ENCODE data around the gene DUSP10. TPM values are rescaled to one million over a fixed set of nuclear protein-coding genes. Genes with fewer than 3 reads are reported as not detected.

DUSP10 gene
- total RNA-seq, 1 experiment from 2014 or later: 1.7 TPM

DNA sequence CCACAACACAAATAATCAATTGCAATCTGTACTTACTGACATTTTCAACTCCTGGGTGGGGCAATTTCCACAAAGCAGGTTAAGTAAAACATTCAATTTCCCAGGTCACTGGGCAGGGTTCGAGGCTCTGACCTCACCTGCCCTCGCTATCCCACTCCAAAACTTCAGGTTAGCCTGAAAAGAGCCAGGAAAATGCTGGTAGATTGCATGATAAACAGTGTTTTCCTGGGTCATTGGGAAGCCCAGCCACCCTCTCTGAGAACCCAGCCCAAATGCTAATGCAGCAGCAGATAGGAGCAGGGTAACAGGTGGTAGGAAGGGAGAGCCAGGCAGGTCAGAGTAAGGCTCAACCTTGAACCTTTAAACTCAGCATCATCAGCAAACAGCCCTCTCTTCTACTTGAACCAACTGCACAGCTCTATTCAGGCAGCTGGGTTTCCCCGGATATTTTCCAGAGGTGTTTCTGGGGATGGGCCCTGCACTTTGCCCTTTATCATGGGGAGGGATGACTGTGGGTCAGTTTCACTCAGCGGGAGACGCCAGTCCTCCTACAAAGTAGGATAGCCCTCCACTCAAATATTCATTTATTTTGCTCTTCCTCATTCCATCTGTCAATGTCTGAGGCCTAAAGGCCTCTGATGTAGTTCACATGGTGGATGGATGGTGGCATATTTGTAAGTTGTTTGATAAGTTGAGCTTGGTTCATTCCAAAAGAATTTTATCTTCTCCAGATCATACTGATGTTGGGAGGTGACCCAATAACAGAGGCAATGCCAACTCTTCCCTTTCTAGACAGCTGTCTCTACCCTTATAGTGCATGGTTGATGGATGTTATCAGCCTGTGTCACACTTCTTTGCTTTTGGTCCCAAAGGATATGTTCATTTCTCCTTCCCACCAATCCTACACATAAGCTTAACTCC is 65.7 kb downstream of the DUSP10 start (continued):
- TF ChIP-seq, protein P1, sequence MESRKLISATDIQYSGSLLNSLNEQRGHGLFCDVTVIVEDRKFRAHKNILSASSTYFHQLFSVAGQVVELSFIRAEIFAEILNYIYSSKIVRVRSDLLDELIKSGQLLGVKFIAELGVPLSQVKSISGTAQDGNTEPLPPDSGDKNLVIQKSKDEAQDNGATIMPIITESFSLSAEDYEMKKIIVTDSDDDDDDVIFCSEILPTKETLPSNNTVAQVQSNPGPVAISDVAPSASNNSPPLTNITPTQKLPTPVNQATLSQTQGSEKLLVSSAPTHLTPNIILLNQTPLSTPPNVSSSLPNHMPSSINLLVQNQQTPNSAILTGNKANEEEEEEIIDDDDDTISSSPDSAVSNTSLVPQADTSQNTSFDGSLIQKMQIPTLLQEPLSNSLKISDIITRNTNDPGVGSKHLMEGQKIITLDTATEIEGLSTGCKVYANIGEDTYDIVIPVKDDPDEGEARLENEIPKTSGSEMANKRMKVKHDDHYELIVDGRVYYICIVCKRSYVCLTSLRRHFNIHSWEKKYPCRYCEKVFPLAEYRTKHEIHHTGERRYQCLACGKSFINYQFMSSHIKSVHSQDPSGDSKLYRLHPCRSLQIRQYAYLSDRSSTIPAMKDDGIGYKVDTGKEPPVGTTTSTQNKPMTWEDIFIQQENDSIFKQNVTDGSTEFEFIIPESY (IDR thresholded peaks at IDR 0.05; ENCODE audit: extremely low read depth, insufficient replicate concordance, low read length): no peak
- TF ChIP-seq SP1 (IDR thresholded peaks at IDR 0.05; ENCODE audit: low read depth): no peak

DNA sequence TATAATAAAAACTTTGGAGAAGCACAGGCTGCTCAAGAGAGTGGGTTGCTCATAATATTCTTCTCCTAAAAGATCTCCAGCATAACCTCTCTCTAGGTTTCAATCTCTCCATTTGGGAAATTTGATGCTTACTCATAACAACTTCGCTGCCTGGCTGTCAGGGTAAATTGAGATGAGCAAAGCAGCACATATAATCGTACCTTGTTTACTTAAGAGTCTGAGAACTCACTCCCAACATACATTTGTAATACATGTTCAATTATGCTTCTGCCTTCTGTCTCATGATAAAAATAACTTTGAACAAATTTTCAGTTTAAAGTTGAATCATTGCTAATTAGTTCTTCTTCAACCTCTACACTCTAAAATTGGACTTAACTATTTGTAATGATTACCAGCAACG is 68.9 kb downstream of the DUSP10 start:
- Histone ChIP-seq H2AFZ (ENCODE audit: low read depth, low read length, poor library complexity, severe bottlenecking) (no peak overlapping the region), H3K9ac (ENCODE audit: low read length) (no peak overlapping the region), H3K4me2 (ENCODE audit: low read length) (no peak overlapping the region), H3K27me3 (ENCODE audit: insufficient read depth, low read length) (no peaks in the 10 kb centered on the region), H3K4me1 (ENCODE audit: control insufficient read depth in 1 of 2, insufficient read depth in 2 of 2, low read length in 2 of 2) (no peaks in the 10 kb centered on the region), H4K20me1 (ENCODE audit: insufficient read depth) (no peaks in the 10 kb centered on the region), H3K4me3 (replicated peaks in 1 of 2; ENCODE audit: low read depth in 1 of 2, low read length in 2 of 2) (no peak overlapping the region), H3K79me2 (ENCODE audit: insufficient read depth, low read length) (no peaks in the 10 kb centered on the region), H3K9me2 (ENCODE audit: insufficient read depth) (no peaks in the 10 kb centered on the region), H3K36me3 (ENCODE audit: control insufficient read depth in 1 of 2, insufficient read depth in 2 of 2, low read length in 2 of 2) (no peaks in the 10 kb centered on the region), H3K9me3 (ENCODE audit: control insufficient read depth in 1 of 2, insufficient read depth in 1 of 2, low read depth in 1 of 2, low read length in 2 of 2) (no peaks in the 10 kb centered on the region), H3K27ac (ENCODE audit: low read depth, low read length) (no peak overlapping the region)
- ChIA-PET CTCF (no interaction called here), RAD21 (ENCODE audit: low non-redundant PET in 1 of 2, low total read pairs in 2 of 2, uncharacterized antibody in 2 of 2, unreplicated experiment in 2 of 2) (no interaction called here), POLR2A (no interaction called here)
- no TSS peak for BruUV-seq (replicated peaks)
- DNase-seq (ENCODE audit: low read depth, low spot score) (no peak), ATAC-seq (no peak)
- intact Hi-C loops (cut with micrococcal nuclease): no loop called here
- no peak for TF ChIP-seq EGR1 (IDR thresholded peaks at IDR 0.05; ENCODE audit: low read depth)
- TF ChIP-seq RAD21 (IDR thresholded peaks at IDR 0.05; ENCODE audit: low read depth): no peak
- TF ChIP-seq, protein P2, sequence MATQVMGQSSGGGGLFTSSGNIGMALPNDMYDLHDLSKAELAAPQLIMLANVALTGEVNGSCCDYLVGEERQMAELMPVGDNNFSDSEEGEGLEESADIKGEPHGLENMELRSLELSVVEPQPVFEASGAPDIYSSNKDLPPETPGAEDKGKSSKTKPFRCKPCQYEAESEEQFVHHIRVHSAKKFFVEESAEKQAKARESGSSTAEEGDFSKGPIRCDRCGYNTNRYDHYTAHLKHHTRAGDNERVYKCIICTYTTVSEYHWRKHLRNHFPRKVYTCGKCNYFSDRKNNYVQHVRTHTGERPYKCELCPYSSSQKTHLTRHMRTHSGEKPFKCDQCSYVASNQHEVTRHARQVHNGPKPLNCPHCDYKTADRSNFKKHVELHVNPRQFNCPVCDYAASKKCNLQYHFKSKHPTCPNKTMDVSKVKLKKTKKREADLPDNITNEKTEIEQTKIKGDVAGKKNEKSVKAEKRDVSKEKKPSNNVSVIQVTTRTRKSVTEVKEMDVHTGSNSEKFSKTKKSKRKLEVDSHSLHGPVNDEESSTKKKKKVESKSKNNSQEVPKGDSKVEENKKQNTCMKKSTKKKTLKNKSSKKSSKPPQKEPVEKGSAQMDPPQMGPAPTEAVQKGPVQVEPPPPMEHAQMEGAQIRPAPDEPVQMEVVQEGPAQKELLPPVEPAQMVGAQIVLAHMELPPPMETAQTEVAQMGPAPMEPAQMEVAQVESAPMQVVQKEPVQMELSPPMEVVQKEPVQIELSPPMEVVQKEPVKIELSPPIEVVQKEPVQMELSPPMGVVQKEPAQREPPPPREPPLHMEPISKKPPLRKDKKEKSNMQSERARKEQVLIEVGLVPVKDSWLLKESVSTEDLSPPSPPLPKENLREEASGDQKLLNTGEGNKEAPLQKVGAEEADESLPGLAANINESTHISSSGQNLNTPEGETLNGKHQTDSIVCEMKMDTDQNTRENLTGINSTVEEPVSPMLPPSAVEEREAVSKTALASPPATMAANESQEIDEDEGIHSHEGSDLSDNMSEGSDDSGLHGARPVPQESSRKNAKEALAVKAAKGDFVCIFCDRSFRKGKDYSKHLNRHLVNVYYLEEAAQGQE (IDR thresholded peaks at IDR 0.05; ENCODE audit: low read depth): no peak
- no peak for TF ChIP-seq SRF (IDR thresholded peaks at IDR 0.05; ENCODE audit: low read depth)
- no peak for TF ChIP-seq POLR2AphosphoS5 (IDR thresholded peaks at IDR 0.05; ENCODE audit: low read depth, low read length)
- TF ChIP-seq ZNF274 (IDR thresholded peaks at IDR 0.05; ENCODE audit: low read depth, low read length): no peak
- no peak for TF ChIP-seq EZH2phosphoT487 (IDR thresholded peaks at IDR 0.05; ENCODE audit: borderline replicate concordance)
- TF ChIP-seq SIN3A (IDR thresholded peaks at IDR 0.05; ENCODE audit: low read depth): no peak

Measured in HCT116 (cell line).